ENCODE measurements around the gene SPATA33. TPM values are rescaled to one million over a fixed set of nuclear protein-coding genes. Genes with fewer than 3 reads are reported as not detected.

The SPATA33 gene
- total RNA-seq, 5 donors from 2014 or later (not counting 1 experiment from before 2014, with no cell fraction given): 5.0 to 11.1 (median 8.1) TPM

DNA sequence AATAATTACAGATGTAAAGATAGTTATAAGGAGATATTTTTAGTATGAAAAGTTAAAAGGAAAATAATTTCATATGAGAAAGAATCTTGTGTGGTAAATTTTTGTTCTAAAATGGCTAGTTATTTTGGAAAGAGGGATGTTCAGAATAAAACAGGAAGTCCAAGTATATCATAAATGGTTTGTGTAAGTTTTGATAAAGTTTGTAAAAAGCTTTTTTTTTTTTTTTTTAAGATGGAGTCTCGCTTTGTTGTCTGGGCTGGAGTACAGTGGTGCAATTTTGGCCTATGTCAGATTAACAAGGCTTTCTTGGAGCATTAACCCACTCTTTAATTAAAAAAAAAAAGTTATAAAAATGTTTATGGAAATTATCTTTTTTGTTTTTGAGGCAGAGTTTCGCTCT is 20.6 kb downstream of the SPATA33 start:
- ATAC-seq (replicated peaks in 1 of 4) (no peak), DNase-seq (no peak)
- Histone ChIP-seq H3K4me3 (ENCODE audit: control insufficient read depth in 1 of 2, extremely low read depth in 1 of 2, low read length in 1 of 2) (no peak overlapping the region), H3K4me1 (ENCODE audit: control insufficient read depth in 1 of 2, extremely low read depth in 1 of 2, insufficient read depth in 2 of 2, low read length in 2 of 2) (no peaks in the 10 kb centered on the region), H3K27ac (ENCODE audit: low read length) (no peak overlapping the region), H3K36me3 (ENCODE audit: control insufficient read depth in 2 of 2, extremely low read depth in 1 of 2, insufficient read depth in 1 of 2, low read length in 1 of 2) (no peaks in the 10 kb centered on the region), H3K9me3 (no peaks in the 10 kb centered on the region), H3K27me3 (replicated peaks in 1 of 2; ENCODE audit: control insufficient read depth in 2 of 2, extremely low read depth in 1 of 2, insufficient read depth in 2 of 2, low read length in 1 of 2) (no peaks in the 10 kb centered on the region)
- Mint-ChIP-seq H3K27me3 (no peaks in the 10 kb centered on the region), H3K4me1 (no peaks in the 10 kb centered on the region), H3K9me3 (no peaks in the 10 kb centered on the region), H3K27ac (no peak overlapping the region), H3K36me3 (no peaks in the 10 kb centered on the region), H3K4me3 (no peak overlapping the region)
- CTCF ChIA-PET: interaction anchor here in 1 of 2 donors (0.6 kb wide), 1 partner anchor 11 kb away, joined by 4 read pairs; no protein-coding TSS in a partner anchor
- 86% methylated on average over 1 of the region's 2 CpGs for WGBS (ENCODE audit: insufficient coverage)
- POLR2A ChIA-PET: interaction anchor here (0.5 to 0.7 kb wide), 3 partner anchors 10 to 368 kb away, joined by 3 to 4 read pairs (median 3); no protein-coding TSS in a partner anchor

DNA sequence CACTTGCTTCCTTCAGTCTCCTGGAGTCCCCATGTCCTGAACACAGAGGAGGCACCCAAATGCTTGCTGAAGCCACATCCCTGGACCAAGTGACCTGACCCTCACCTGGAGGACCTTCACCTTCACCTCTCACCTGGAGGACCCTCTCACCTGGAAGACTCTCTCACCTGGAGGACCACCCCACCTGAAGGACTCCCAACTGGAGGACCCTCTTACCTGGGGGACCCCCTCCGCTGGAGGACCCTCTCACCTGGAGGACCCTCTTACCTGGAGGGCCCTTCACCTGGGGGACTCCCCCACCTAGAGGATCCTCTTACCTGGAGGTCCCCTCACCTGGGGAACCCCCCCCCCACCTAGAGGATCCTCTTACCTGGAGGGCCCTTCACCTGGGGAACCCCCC is 28.3 kb downstream of the SPATA33 start:
- H3K4me1 ChIP-seq (ENCODE audit: control insufficient read depth in 1 of 2, extremely low read depth in 1 of 2, insufficient read depth in 2 of 2, low read length in 2 of 2): peaks cover 7 to 20% of the 10 kb centered on the region in 2 experiments
- H3K27me3 Mint-ChIP-seq: no peaks in the 10 kb centered on the region
- ATAC-seq (replicated peaks in 1 of 4) (no peak), DNase-seq (no peak)
- H3K36me3 Mint-ChIP-seq: peaks cover 5% of the 10 kb centered on the region
- WGBS (ENCODE audit: insufficient coverage): no CpG with 5 or more reads among the region's 1 CpG
- POLR2A ChIA-PET: no interaction called here
- H3K9me3 ChIP-seq: no peaks in the 10 kb centered on the region
- CTCF ChIA-PET: interaction anchor here in 1 of 2 donors (1.5 kb wide), 1 partner anchor 15 kb away, joined by 18 read pairs; no protein-coding TSS in a partner anchor
- no peak overlapping the region for H3K27ac ChIP-seq (ENCODE audit: low read length)
- H3K36me3 ChIP-seq (ENCODE audit: control insufficient read depth in 2 of 2, extremely low read depth in 1 of 2, insufficient read depth in 1 of 2, low read length in 1 of 2): peaks cover 0 to 6% of the 10 kb centered on the region in 2 donors
- H3K4me1 Mint-ChIP-seq: peaks cover 15 to 19% (median 17%) of the 10 kb centered on the region in 3 donors
- H3K4me3 ChIP-seq (ENCODE audit: control insufficient read depth in 1 of 2, extremely low read depth in 1 of 2, low read length in 1 of 2): no peak overlapping the region
- no peaks in the 10 kb centered on the region for H3K9me3 Mint-ChIP-seq
- H3K4me3 Mint-ChIP-seq: peak overlapping the region; percentile 51 to 91 (median 86)
- H3K27ac Mint-ChIP-seq: peak overlapping the region in 1 of 2 donors; percentile 23
- H3K27me3 ChIP-seq (replicated peaks in 1 of 2; ENCODE audit: control insufficient read depth in 2 of 2, extremely low read depth in 1 of 2, insufficient read depth in 2 of 2, low read length in 1 of 2): no peaks in the 10 kb centered on the region

DNA sequence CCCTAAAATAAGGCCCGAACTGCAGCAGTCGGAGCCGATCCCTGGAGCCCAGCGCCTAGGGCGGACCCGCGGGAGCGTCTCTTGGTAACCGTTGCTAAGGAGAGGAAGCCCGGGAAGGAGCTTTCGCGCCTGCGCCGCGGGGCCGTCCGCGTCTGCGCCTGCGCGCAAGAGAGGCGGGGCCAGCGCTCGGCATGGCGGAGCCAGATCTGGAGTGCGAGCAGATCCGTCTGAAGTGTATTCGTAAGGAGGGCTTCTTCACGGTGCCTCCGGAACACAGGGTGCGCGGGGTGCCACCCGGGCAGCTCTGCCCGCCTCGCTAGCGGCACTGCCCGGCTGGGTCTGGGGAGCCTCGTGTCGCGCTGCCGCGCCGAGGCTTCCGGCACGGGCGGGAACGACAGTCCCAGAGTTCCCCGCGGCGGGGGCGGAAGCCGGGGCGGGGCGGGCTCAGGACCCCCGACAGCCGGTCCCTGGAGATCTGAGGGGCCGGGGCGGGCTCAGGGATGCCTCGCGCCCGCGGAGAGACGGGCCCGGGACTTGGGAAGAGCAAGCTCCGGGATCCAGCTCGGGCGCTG is 29.0 kb downstream of the SPATA33 start, which contains the start of gene CDK10:
Gene CDK10 (plus strand): TSS at position 170 of the 572 bp plus-strand sequence. CDS start 22 bp downstream, at position 192.
- no peaks in the 10 kb centered on the region for H3K27me3 ChIP-seq (replicated peaks in 1 of 2; ENCODE audit: control insufficient read depth in 2 of 2, extremely low read depth in 1 of 2, insufficient read depth in 2 of 2, low read length in 1 of 2)
- H3K9me3 ChIP-seq: no peaks in the 10 kb centered on the region
- H3K9me3 Mint-ChIP-seq: no peaks in the 10 kb centered on the region
- ChIA-PET CTCF (interaction anchor here in 1 of 2 donors (1.5 kb wide), 1 partner anchor 14 kb away, joined by 18 read pairs; no protein-coding TSS in a partner anchor), POLR2A (interaction anchor here (0.6 to 0.7 kb wide), 3 partner anchors 28 to 187 kb away, joined by 3 read pairs; partner anchors contain the start of gene TCF25 (in 1 of the 2))
- peak within 1 kb of the TSS; percentile 63 for H3K27ac ChIP-seq (ENCODE audit: low read length)
- H3K27ac Mint-ChIP-seq: peak within 1 kb of the TSS; percentile 91
- DNase-seq: peak; percentile 63 to 91 (median 79)
- H3K36me3 Mint-ChIP-seq: peaks cover 5% of the 10 kb centered on the region
- no peaks in the 10 kb centered on the region for H3K27me3 Mint-ChIP-seq
- H3K36me3 ChIP-seq (ENCODE audit: control insufficient read depth in 2 of 2, extremely low read depth in 1 of 2, insufficient read depth in 1 of 2, low read length in 1 of 2): peaks cover 4 to 10% of the 10 kb centered on the region in 2 donors
- WGBS (ENCODE audit: insufficient coverage): under 1% methylated on average over 61 of the region's 67 CpGs
- peak; percentile 91 to 95 (median 94) for ATAC-seq (replicated peaks in 1 of 4)
- peak within 1 kb of the TSS; percentile 86 to 94 (median 91) for H3K4me3 Mint-ChIP-seq
- H3K4me3 ChIP-seq (ENCODE audit: control insufficient read depth in 1 of 2, extremely low read depth in 1 of 2, low read length in 1 of 2): peak within 1 kb of the TSS; percentile 67 to 90
- H3K4me1 ChIP-seq (ENCODE audit: control insufficient read depth in 1 of 2, extremely low read depth in 1 of 2, insufficient read depth in 2 of 2, low read length in 2 of 2): peaks cover 7 to 20% of the 10 kb centered on the region in 2 experiments
- peaks cover 15 to 19% (median 17%) of the 10 kb centered on the region in 3 donors for H3K4me1 Mint-ChIP-seq

DNA sequence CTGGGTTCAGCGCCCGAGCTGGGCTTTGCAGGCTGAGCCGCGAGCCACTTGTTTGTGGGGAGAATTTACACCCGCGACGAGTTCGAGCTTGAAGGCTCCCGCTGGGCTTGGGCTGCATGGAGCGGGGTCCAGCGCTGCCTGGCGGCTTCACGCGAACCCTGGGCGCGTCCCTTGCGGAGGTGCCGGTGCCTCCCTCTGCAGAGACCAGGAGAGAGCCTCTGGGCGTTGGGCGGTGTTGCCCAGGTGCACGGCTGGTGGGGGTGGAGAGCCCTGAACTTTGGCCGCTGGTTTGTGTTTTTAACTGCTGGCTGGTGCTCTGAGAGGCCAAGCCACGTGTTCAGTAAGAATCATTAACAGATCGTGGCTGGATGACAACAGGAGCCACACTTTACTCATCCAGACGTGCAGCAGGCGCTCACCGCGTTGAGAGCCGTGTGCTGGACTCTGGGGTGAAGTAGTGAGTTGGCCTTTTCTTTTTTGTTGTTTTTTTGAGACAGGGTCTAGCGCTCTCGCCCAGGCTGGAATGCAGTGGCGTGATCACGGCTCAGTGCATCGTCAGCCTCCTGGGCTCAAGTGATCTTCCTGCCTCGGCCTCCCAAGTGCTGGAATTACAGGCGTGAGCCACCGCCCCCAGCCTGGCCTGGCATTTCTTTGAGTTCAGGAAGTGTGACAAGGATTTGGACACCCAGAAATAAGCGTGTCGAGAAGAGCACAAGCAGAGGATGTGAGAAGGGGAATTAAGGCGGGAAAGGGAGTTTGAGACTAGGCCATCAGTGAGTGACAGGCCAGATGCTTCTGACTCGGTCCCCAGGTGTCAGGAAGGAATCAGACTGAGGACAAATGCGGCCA is 29.7 kb downstream of the SPATA33 start:
- POLR2A ChIA-PET: interaction anchor here (0.6 to 0.7 kb wide), 3 partner anchors 29 to 186 kb away, joined by 3 read pairs; partner anchors contain the start of gene TCF25 (in 1 of the 2)
- 24% methylated on average over 36 of the region's 42 CpGs for WGBS (ENCODE audit: insufficient coverage)
- H3K27me3 Mint-ChIP-seq: no peaks in the 10 kb centered on the region
- peak overlapping the region; percentile 80 to 83 for H3K27ac Mint-ChIP-seq
- CTCF ChIA-PET: interaction anchor here in 1 of 2 donors (1.5 kb wide), 1 partner anchor 13 kb away, joined by 18 read pairs; no protein-coding TSS in a partner anchor
- no peaks in the 10 kb centered on the region for H3K27me3 ChIP-seq (replicated peaks in 1 of 2; ENCODE audit: control insufficient read depth in 2 of 2, extremely low read depth in 1 of 2, insufficient read depth in 2 of 2, low read length in 1 of 2)
- peak overlapping the region; percentile 63 for H3K27ac ChIP-seq (ENCODE audit: low read length)
- H3K4me3 ChIP-seq (ENCODE audit: control insufficient read depth in 1 of 2, extremely low read depth in 1 of 2, low read length in 1 of 2): peak overlapping the region; percentile 67 to 90
- H3K9me3 Mint-ChIP-seq: no peaks in the 10 kb centered on the region
- no peak for ATAC-seq (replicated peaks in 1 of 4)
- H3K9me3 ChIP-seq: no peaks in the 10 kb centered on the region
- peak in 2 of 35 experiments; percentile 16 to 26 for DNase-seq
- H3K36me3 Mint-ChIP-seq: peaks cover 5% of the 10 kb centered on the region
- peaks cover 15 to 19% (median 17%) of the 10 kb centered on the region in 3 donors for H3K4me1 Mint-ChIP-seq
- H3K36me3 ChIP-seq (ENCODE audit: control insufficient read depth in 2 of 2, extremely low read depth in 1 of 2, insufficient read depth in 1 of 2, low read length in 1 of 2): peaks cover 9 to 17% of the 10 kb centered on the region in 2 donors
- H3K4me1 ChIP-seq (ENCODE audit: control insufficient read depth in 1 of 2, extremely low read depth in 1 of 2, insufficient read depth in 2 of 2, low read length in 2 of 2): peaks cover 7 to 20% of the 10 kb centered on the region in 2 experiments
- peak overlapping the region; percentile 86 to 94 (median 91) for H3K4me3 Mint-ChIP-seq

DNA sequence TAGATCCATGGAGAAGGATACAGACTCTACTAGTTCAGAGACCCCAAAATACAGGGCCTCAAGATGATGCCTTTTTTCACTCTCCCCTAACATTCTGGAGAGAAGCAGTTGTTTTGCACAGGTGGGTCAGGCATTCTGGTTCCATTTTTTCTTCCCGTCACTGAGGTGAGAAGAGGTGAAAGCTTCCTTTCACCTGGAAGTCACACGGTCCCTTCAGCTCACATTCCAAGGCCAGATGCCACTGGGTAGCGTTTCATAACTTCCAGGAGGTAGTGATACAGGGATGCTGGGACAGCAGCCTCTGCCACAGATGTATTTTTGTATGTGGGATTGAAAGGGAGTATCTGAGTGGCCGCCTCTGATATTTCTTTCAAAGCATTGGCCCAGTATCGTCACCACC is 30.8 kb downstream of the SPATA33 start:
- ChIA-PET POLR2A (no interaction called here), CTCF (interaction anchor here in 1 of 2 donors (0.6 kb wide), 1 partner anchor 95 kb away, joined by 3 read pairs; no protein-coding TSS in a partner anchor)
- Histone ChIP-seq H3K27me3 (replicated peaks in 1 of 2; ENCODE audit: control insufficient read depth in 2 of 2, extremely low read depth in 1 of 2, insufficient read depth in 2 of 2, low read length in 1 of 2) (no peaks in the 10 kb centered on the region), H3K36me3 (ENCODE audit: control insufficient read depth in 2 of 2, extremely low read depth in 1 of 2, insufficient read depth in 1 of 2, low read length in 1 of 2) (peaks cover 13 to 24% of the 10 kb centered on the region in 2 donors), H3K9me3 (no peaks in the 10 kb centered on the region), H3K4me3 (ENCODE audit: control insufficient read depth in 1 of 2, extremely low read depth in 1 of 2, low read length in 1 of 2) (no peak overlapping the region), H3K27ac (ENCODE audit: low read length) (no peak overlapping the region), H3K4me1 (ENCODE audit: control insufficient read depth in 1 of 2, extremely low read depth in 1 of 2, insufficient read depth in 2 of 2, low read length in 2 of 2) (peaks cover 7 to 20% of the 10 kb centered on the region in 2 experiments)
- Mint-ChIP-seq H3K27me3 (no peaks in the 10 kb centered on the region), H3K4me1 (peaks cover 15 to 19% (median 17%) of the 10 kb centered on the region in 3 donors), H3K27ac (no peak overlapping the region), H3K9me3 (no peaks in the 10 kb centered on the region), H3K36me3 (peaks cover 8% of the 10 kb centered on the region), H3K4me3 (peak overlapping the region; percentile 86 to 94 (median 91))
- DNase-seq (no peak), ATAC-seq (replicated peaks in 1 of 4) (no peak)
- 100% methylated on average over 1 of the region's 5 CpGs for WGBS (ENCODE audit: insufficient coverage)

DNA sequence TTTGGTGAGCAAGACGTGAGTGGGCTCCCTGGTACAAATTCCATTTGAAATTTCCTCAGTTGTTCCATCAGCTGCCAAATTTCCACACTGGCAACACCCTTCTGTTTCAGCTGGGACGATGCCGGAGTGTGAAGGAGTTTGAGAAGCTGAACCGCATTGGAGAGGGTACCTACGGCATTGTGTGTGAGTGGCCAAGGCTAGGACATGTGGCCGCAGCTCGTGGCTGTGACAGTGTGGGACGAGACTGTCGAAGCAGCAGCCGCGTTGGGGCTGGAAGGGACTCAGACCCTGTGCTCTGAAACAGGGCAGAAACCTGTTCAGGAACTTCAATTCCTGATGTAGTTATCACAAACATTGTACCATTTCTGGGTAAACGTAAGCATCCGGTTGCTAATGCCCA is 31.5 kb downstream of the SPATA33 start:
- Histone ChIP-seq H3K27me3 (replicated peaks in 1 of 2; ENCODE audit: control insufficient read depth in 2 of 2, extremely low read depth in 1 of 2, insufficient read depth in 2 of 2, low read length in 1 of 2) (no peaks in the 10 kb centered on the region), H3K4me3 (ENCODE audit: control insufficient read depth in 1 of 2, extremely low read depth in 1 of 2, low read length in 1 of 2) (no peak overlapping the region), H3K4me1 (ENCODE audit: control insufficient read depth in 1 of 2, extremely low read depth in 1 of 2, insufficient read depth in 2 of 2, low read length in 2 of 2) (peaks cover 7 to 20% of the 10 kb centered on the region in 2 experiments), H3K9me3 (no peaks in the 10 kb centered on the region), H3K27ac (ENCODE audit: low read length) (no peak overlapping the region), H3K36me3 (ENCODE audit: control insufficient read depth in 2 of 2, extremely low read depth in 1 of 2, insufficient read depth in 1 of 2, low read length in 1 of 2) (peaks cover 19 to 32% of the 10 kb centered on the region in 2 donors)
- no peaks in the 10 kb centered on the region for H3K9me3 Mint-ChIP-seq
- H3K27ac Mint-ChIP-seq: no peak overlapping the region
- no peaks in the 10 kb centered on the region for H3K27me3 Mint-ChIP-seq
- peak overlapping the region in 1 of 3 donors; percentile 4 for H3K4me3 Mint-ChIP-seq
- CTCF ChIA-PET: interaction anchor here in 1 of 2 donors (0.7 kb wide), 1 partner anchor 11 kb away, joined by 4 read pairs; no protein-coding TSS in a partner anchor
- DNase-seq: no peak
- WGBS (ENCODE audit: insufficient coverage): 99% methylated on average over 12 of the region's 13 CpGs
- ATAC-seq (replicated peaks in 1 of 4): no peak
- peaks cover 15 to 19% (median 17%) of the 10 kb centered on the region in 3 donors for H3K4me1 Mint-ChIP-seq
- peaks cover 10% of the 10 kb centered on the region for H3K36me3 Mint-ChIP-seq
- POLR2A ChIA-PET: no interaction called here

Data from T-cell (primary cell).